Renal cortex interstitium (tissue), 11 donors: ENCODE data around the gene ART5. TPM values are rescaled to one million over a fixed set of nuclear protein-coding genes. Genes with fewer than 3 reads are reported as not detected.
"Not testable (repeated sequence)": the region's sequence is repeated elsewhere in the genome, so short reads cannot be mapped to it uniquely, and the experiment has no call there.

Experiments used
- DNase-seq, 11 donors: peaks; one replicate each; pipeline ENCODE4 v3.0.0-alpha.2; 2013; ENCODE audit warnings: low read depth in 9 of 11, low spot score in 4 of 11; ENCODE audit errors: extremely low read depth in 1 of 11
- polyA plus RNA-seq, 3 donors: library from polyadenylated mRNA; unstranded; fragments of 120-200 nt; gene quantifications; one replicate each; pipeline ENCODE4 v1.2.1, GENCODE V29; 2013; ENCODE audit not compliant: insufficient read length in 3 of 3

Gene ART5
- polyA plus RNA-seq, 3 donors, result 3.4 to 5.7 (median 4.8) TPM

- DNase-seq, result not testable (repeated sequence)
These were observed 50.5 kb downstream of the ART5 start for GRCh38 chr11:3591326-3591725.

GRCh38 chr11:3590193-3590592 is 51.6 kb downstream of the ART5 start:
- not testable (repeated sequence) for DNase-seq

- DNase-seq, result not testable (repeated sequence)
These were observed 53.0 kb downstream of the ART5 start for GRCh38 chr11:3588776-3589175.

Other genes starting within 250 kb of the ART5 start
- under 1 TPM in 1 of 3 donors, not detected in 2; 0.19 TPM for gene ART1, start 3.1 kb upstream of the ART5 start, polyA plus RNA-seq
- 1 to 10 TPM; 1.3 to 3.0 (median 1.6) TPM for gene CHRNA10, start 29.4 kb upstream of the ART5 start, polyA plus RNA-seq
- gene NUP98, start 155.6 kb upstream of the ART5 start, polyA plus RNA-seq, result 10 to 100 TPM; 59.2 to 78.2 (median 64.6) TPM
- 10 to 100 TPM; 40.6 to 56.9 (median 40.7) TPM for gene PGAP2, start 166.6 kb upstream of the ART5 start, polyA plus RNA-seq
- gene RHOG, start 199.0 kb upstream of the ART5 start, polyA plus RNA-seq, result 10 to 100 TPM; 21.2 to 30.9 (median 21.4) TPM
- 10 to 100 TPM; 35.1 to 39.6 (median 36.6) TPM for gene STIM1, start 213.7 kb upstream of the ART5 start, polyA plus RNA-seq